HL-60 (cell line): ENCODE results near the gene PGBD5.

ENCODE experiments used
- DNase-seq, 2 experiments: peaks; one replicate each; pipeline ENCODE4 v3.0.0-alpha.2; 2010 to 2020; ENCODE audit warnings: low read depth in 1 of 2, low spot score in 1 of 2
- H3K27ac ChIP-seq: fragments of 250-450 bp; sonication (Bioruptor Pico); replicated peaks from 2 replicates; pipeline ENCODE4 v1.5.1; 2020; ENCODE audit warnings: mild to moderate bottlenecking, moderate library complexity
- H3K27me3 ChIP-seq: fragments of 250-450 bp; sonication (Bioruptor Pico); 2 replicates; pipeline ENCODE4 v1.5.1; 2021; ENCODE audit warnings: mild to moderate bottlenecking, moderate library complexity; ENCODE audit not compliant: insufficient read depth, poor library complexity, severe bottlenecking
- H3K4me3 ChIP-seq: replicated peaks from 2 replicates; pipeline ENCODE4 v1.5.1; 2011; ENCODE audit warnings: mild to moderate bottlenecking, control low read depth, low read length; ENCODE audit not compliant: insufficient read depth
- CTCF ChIP-seq: IDR thresholded peaks from one replicate; pipeline ENCODE4 v1.5.1; 2011; ENCODE audit warnings: low read length, control low read depth, inconsistent platforms; ENCODE audit not compliant: insufficient read depth
- GABPA ChIP-seq: IDR thresholded peaks from 2 replicates; pipeline ENCODE4 v1.6.1; 2012; ENCODE audit warnings: low read depth
- POLR2AphosphoS5 ChIP-seq: IDR thresholded peaks from 2 replicates; pipeline ENCODE4 v1.6.1; 2012; ENCODE audit warnings: low read depth
- REST ChIP-seq: IDR thresholded peaks from 2 replicates; pipeline ENCODE4 v1.6.1; 2012; ENCODE audit warnings: low read depth; ENCODE audit not compliant: insufficient replicate concordance
- SPI1 ChIP-seq: IDR thresholded peaks from 2 replicates; pipeline ENCODE4 v1.6.1; 2012; ENCODE audit warnings: low read depth, mild to moderate bottlenecking, borderline replicate concordance

PGBD5 gene

GRCh38 chr1:230309646-230310177 lies 116.4 kb downstream of the PGBD5 start:
- Histone ChIP-seq H3K27me3 (no peaks in the 10 kb centered on the region), H3K4me3 (no peak overlapping the region), H3K27ac (no peak overlapping the region)
- TF ChIP-seq GABPA (no peak), POLR2AphosphoS5 (no peak), REST (no peak), CTCF (no peak), SPI1 (no peak)
- DNase-seq: no peak

- TF ChIP-seq GABPA (no peak), REST (no peak), CTCF (no peak), POLR2AphosphoS5 (no peak)
- no peak for DNase-seq
Measured at GRCh38 chr1:230308821-230309220, 117.3 kb downstream of the PGBD5 start.

GRCh38 chr1:230308039-230308438 lies 118.1 kb downstream of the PGBD5 start:
- DNase-seq: no peak
- H3K27ac ChIP-seq: no peak overlapping the region
- TF ChIP-seq CTCF: no peak
- TF ChIP-seq GABPA: no peak
- TF ChIP-seq SPI1: no peak
- no peak for TF ChIP-seq REST
- TF ChIP-seq POLR2AphosphoS5: no peak
- no peaks in the 10 kb centered on the region for H3K27me3 ChIP-seq
- no peak overlapping the region for H3K4me3 ChIP-seq

More at GRCh38 chr1:230308821-230309220, 117.3 kb downstream of the PGBD5 start:
- Histone ChIP-seq H3K4me3 (no peak overlapping the region), H3K27ac (no peak overlapping the region), H3K27me3 (no peaks in the 10 kb centered on the region)
